Mucosa of rectum (tissue), 2 donors: Measurements from ENCODE around the gene COPB1.

Experiments
- H3K27ac ChIP-seq, 2 donors: one replicate each; pipeline ENCODE4 v1.7.0; 2013; ENCODE audit warnings: inconsistent platforms in 2 of 2, low read depth in 2 of 2, low read length in 2 of 2
- H3K27me3 ChIP-seq, 2 donors: one replicate each; pipeline ENCODE4 v1.7.0; 2013; ENCODE audit warnings: low read length in 2 of 2; ENCODE audit not compliant: control insufficient read depth in 2 of 2, insufficient read depth in 2 of 2
- H3K36me3 ChIP-seq, 2 donors: one replicate each; pipeline ENCODE4 v1.7.0; 2013; ENCODE audit warnings: low read length in 2 of 2; ENCODE audit not compliant: control insufficient read depth in 2 of 2, insufficient read depth in 2 of 2
- H3K4me1 ChIP-seq, 2 donors: one replicate each; pipeline ENCODE4 v1.7.0; 2013; ENCODE audit warnings: low read length in 2 of 2, mild to moderate bottlenecking in 1 of 2; ENCODE audit not compliant: control insufficient read depth in 2 of 2, insufficient read depth in 2 of 2
- H3K4me3 ChIP-seq, 2 donors: one replicate each; pipeline ENCODE4 v1.7.0; 2013; ENCODE audit warnings: low read length in 2 of 2
- H3K9ac ChIP-seq, 2 donors: one replicate each; pipeline ENCODE4 v1.7.0; 2013; ENCODE audit warnings: low read length in 2 of 2, low read depth in 1 of 2, mild to moderate bottlenecking in 1 of 2
- H3K9me3 ChIP-seq, 2 donors: one replicate each; pipeline ENCODE4 v1.7.0; 2013; ENCODE audit warnings: low read length in 2 of 2; ENCODE audit not compliant: control insufficient read depth in 2 of 2
- donor health status: healthy.
- donor health status: Normal muscosa, but diverticular disease.

The COPB1 gene

GRCh38 chr11:14458377-14458776 is 41.2 kb downstream of the COPB1 start:
- Histone ChIP-seq H3K27me3 (no peaks in the 10 kb centered on the region), H3K9me3 (no peaks in the 10 kb centered on the region), H3K36me3 (peaks cover 44 to 63% of the 10 kb centered on the region in 2 donors), H3K4me1 (no peaks in the 10 kb centered on the region), H3K27ac (no peak overlapping the region), H3K9ac (no peak overlapping the region), H3K4me3 (no peak overlapping the region)

DNA sequence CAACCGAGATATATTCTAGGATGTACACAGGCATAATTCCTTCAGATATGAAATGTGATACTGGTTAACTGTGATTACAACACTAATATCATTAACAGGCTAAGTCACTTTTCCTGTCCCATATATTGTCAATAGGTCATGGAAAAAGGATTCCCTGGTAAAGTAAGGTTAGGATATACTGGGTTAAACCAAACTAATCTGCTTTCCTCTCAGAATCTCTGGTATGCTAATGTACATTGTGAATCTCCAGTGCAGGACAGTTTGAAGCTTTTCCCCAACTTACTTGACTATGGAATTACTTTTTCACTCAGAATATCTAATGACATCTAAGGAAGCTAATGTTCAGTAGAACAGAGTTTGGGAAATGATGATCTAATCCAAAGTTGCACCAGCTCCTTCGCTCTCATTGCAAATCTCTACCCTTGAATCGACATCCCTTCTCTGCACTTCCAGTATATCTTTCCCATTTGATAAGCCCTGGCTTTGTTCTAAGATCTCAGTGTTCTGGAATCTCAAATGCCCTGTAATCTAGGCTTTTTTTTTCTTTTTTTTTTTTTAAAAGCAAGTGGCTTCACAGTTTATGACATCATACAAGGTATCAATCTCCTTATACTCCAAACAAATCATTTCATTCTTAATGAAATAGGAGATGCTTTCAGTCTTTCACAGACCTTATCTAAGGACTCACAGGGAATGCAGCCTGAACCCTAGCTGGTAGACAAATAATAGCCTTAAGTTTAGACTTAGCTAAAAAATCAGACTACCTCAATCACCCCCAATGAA is 43.8 kb downstream of the COPB1 start:
- no peak overlapping the region for H3K9ac ChIP-seq
- H3K27me3 ChIP-seq, result no peaks in the 10 kb centered on the region
- H3K36me3 ChIP-seq, result peaks cover 31 to 46% of the 10 kb centered on the region in 2 donors
- H3K4me1 ChIP-seq, result no peaks in the 10 kb centered on the region
- no peak overlapping the region for H3K4me3 ChIP-seq
- no peaks in the 10 kb centered on the region for H3K9me3 ChIP-seq
- H3K27ac ChIP-seq, result no peak overlapping the region

GRCh38 chr11:14454861-14455632 is 44.6 kb downstream of the COPB1 start:
- Histone ChIP-seq H3K36me3 (peaks cover 23 to 38% of the 10 kb centered on the region in 2 donors), H3K4me1 (no peaks in the 10 kb centered on the region), H3K27me3 (no peaks in the 10 kb centered on the region), H3K27ac (no peak overlapping the region), H3K9me3 (no peaks in the 10 kb centered on the region), H3K4me3 (no peak overlapping the region), H3K9ac (no peak overlapping the region)

GRCh38 chr11:14451825-14452224 is 47.8 kb downstream of the COPB1 start:
- H3K9ac ChIP-seq, result no peak overlapping the region
- no peaks in the 10 kb centered on the region for H3K9me3 ChIP-seq
- H3K27me3 ChIP-seq, result no peaks in the 10 kb centered on the region
- no peaks in the 10 kb centered on the region for H3K4me1 ChIP-seq
- H3K36me3 ChIP-seq, result peaks cover 6 to 17% of the 10 kb centered on the region in 2 donors
- H3K4me3 ChIP-seq, result no peak overlapping the region
- H3K27ac ChIP-seq, result no peak overlapping the region

GRCh38 chr11:14449302-14449714 is 50.3 kb downstream of the COPB1 start:
- Histone ChIP-seq H3K9me3 (no peaks in the 10 kb centered on the region), H3K36me3 (peaks cover 5 to 6% of the 10 kb centered on the region in 2 donors), H3K4me1 (no peaks in the 10 kb centered on the region), H3K4me3 (no peak overlapping the region), H3K27ac (no peak overlapping the region), H3K27me3 (no peaks in the 10 kb centered on the region), H3K9ac (no peak overlapping the region)

GRCh38 chr11:14448240-14448639 is 51.4 kb downstream of the COPB1 start:
- no peak overlapping the region for H3K4me3 ChIP-seq
- no peak overlapping the region for H3K9ac ChIP-seq
- no peaks in the 10 kb centered on the region for H3K9me3 ChIP-seq
- no peaks in the 10 kb centered on the region for H3K4me1 ChIP-seq
- peaks cover 5% of the 10 kb centered on the region in 2 donors for H3K36me3 ChIP-seq
- no peak overlapping the region for H3K27ac ChIP-seq
- no peaks in the 10 kb centered on the region for H3K27me3 ChIP-seq

GRCh38 chr11:14446701-14447169 is 52.9 kb downstream of the COPB1 start:
- H3K36me3 ChIP-seq, result no peaks in the 10 kb centered on the region
- no peak overlapping the region for H3K4me3 ChIP-seq
- H3K27me3 ChIP-seq, result no peaks in the 10 kb centered on the region
- no peak overlapping the region for H3K27ac ChIP-seq
- no peaks in the 10 kb centered on the region for H3K4me1 ChIP-seq
- no peaks in the 10 kb centered on the region for H3K9me3 ChIP-seq
- H3K9ac ChIP-seq, result no peak overlapping the region

- H3K36me3 ChIP-seq, result no peaks in the 10 kb centered on the region
- H3K27me3 ChIP-seq, result no peaks in the 10 kb centered on the region
- no peaks in the 10 kb centered on the region for H3K9me3 ChIP-seq
- H3K9ac ChIP-seq, result no peak overlapping the region
- no peak overlapping the region for H3K4me3 ChIP-seq
- no peaks in the 10 kb centered on the region for H3K4me1 ChIP-seq
- H3K27ac ChIP-seq, result no peak overlapping the region
These were observed 53.8 kb downstream of the COPB1 start for GRCh38 chr11:14445542-14446530.

GRCh38 chr11:14444441-14445189 is 55.0 kb downstream of the COPB1 start:
- H3K9ac ChIP-seq, result no peak overlapping the region
- no peak overlapping the region for H3K4me3 ChIP-seq
- H3K27ac ChIP-seq, result no peak overlapping the region
- no peaks in the 10 kb centered on the region for H3K9me3 ChIP-seq
- no peaks in the 10 kb centered on the region for H3K27me3 ChIP-seq
- no peaks in the 10 kb centered on the region for H3K36me3 ChIP-seq
- H3K4me1 ChIP-seq, result no peaks in the 10 kb centered on the region
